Astrocyte (in vitro differentiated cells and primary cell): Measurements from ENCODE around the gene SAMD10. TPM values are rescaled to one million over a fixed set of nuclear protein-coding genes. Genes with fewer than 3 reads are reported as not detected.

Source experiments
- DNase-seq: peaks from one replicate; pipeline ENCODE4 v3.0.0-alpha.2; 2010; ENCODE audit warnings: low read depth
- FAIRE-seq: peaks from 2 replicates; lab custom pipeline; 2011; peaks lifted over from hg19 to GRCh38; lab: Jason Lieb, UNC
- H2AFZ ChIP-seq: 2 replicates; pipeline ENCODE4 v1.6.0; 2012; ENCODE audit warnings: low read depth, low read length, inconsistent platforms
- H3K27ac ChIP-seq: 2 replicates; pipeline ENCODE4 v1.5.1; 2011; ENCODE audit warnings: low read depth, low read length, inconsistent platforms
- H3K27me3 ChIP-seq: 2 replicates; pipeline ENCODE4 v1.6.0; 2011; ENCODE audit warnings: low read length, inconsistent platforms; ENCODE audit not compliant: insufficient read depth
- H3K36me3 ChIP-seq: 2 replicates; pipeline ENCODE4 v1.5.1; 2011; ENCODE audit warnings: low read length, inconsistent platforms; ENCODE audit not compliant: insufficient read depth
- H3K4me1 ChIP-seq: 2 replicates; pipeline ENCODE4 v1.5.1; 2011; ENCODE audit warnings: low read length, inconsistent platforms; ENCODE audit not compliant: insufficient read depth
- H3K4me2 ChIP-seq: 2 replicates; pipeline ENCODE4 v1.6.0; 2012; ENCODE audit warnings: low read length, inconsistent platforms
- H3K4me3 ChIP-seq: 2 replicates; pipeline ENCODE4 v1.5.1; 2011; ENCODE audit warnings: low read depth, mild to moderate bottlenecking, low read length, inconsistent platforms; ENCODE audit not compliant: insufficient read depth
- H3K79me2 ChIP-seq: 2 replicates; pipeline ENCODE4 v1.6.0; 2012; ENCODE audit warnings: mild to moderate bottlenecking, low read length, inconsistent platforms; ENCODE audit not compliant: insufficient read depth
- H3K9ac ChIP-seq: 2 replicates; pipeline ENCODE4 v1.6.0; 2012; ENCODE audit warnings: mild to moderate bottlenecking, low read length, inconsistent platforms
- H3K9me3 ChIP-seq: 2 replicates; pipeline ENCODE4 v1.5.1; 2012; ENCODE audit warnings: low read depth, mild to moderate bottlenecking, low read length, inconsistent platforms; ENCODE audit not compliant: insufficient read depth
- H4K20me1 ChIP-seq: 2 replicates; pipeline ENCODE4 v1.6.0; 2012; ENCODE audit warnings: low read length, inconsistent platforms; ENCODE audit not compliant: insufficient read depth
- H3K27ac Mint-ChIP-seq: one replicate; pipeline ENCODE4 v1.8.0; 2021; ENCODE audit warnings: mild to moderate bottlenecking, mixed read lengths; ENCODE audit not compliant: unreplicated experiment
- H3K27me3 Mint-ChIP-seq: one replicate; pipeline ENCODE4 v1.8.0; 2021; ENCODE audit warnings: low read depth, mixed read lengths; ENCODE audit not compliant: unreplicated experiment
- H3K36me3 Mint-ChIP-seq: one replicate; pipeline ENCODE4 v1.8.0; 2021; ENCODE audit warnings: low read depth, mixed read lengths; ENCODE audit not compliant: unreplicated experiment
- H3K4me1 Mint-ChIP-seq: one replicate; pipeline ENCODE4 v1.8.0; 2021; ENCODE audit warnings: low read depth, mixed read lengths; ENCODE audit not compliant: unreplicated experiment
- H3K4me3 Mint-ChIP-seq: one replicate; pipeline ENCODE4 v1.8.0; 2021; ENCODE audit warnings: mild to moderate bottlenecking, moderate library complexity, mixed read lengths; ENCODE audit not compliant: unreplicated experiment
- H3K9me3 Mint-ChIP-seq: one replicate; pipeline ENCODE4 v1.8.0; 2021; ENCODE audit warnings: mild to moderate bottlenecking, mixed read lengths; ENCODE audit not compliant: unreplicated experiment
- EZH2 ChIP-seq: IDR thresholded peaks from 2 replicates; pipeline ENCODE4 v1.6.1; 2012; ENCODE audit warnings: mild to moderate bottlenecking, low read length, inconsistent platforms; ENCODE audit not compliant: insufficient read depth
- total RNA-seq: library from RNA; stranded (reverse); gene quantifications from 2 replicates; pipeline ENCODE4 v1.2.1, GENCODE V29; 2021
- TF ChIP-seq, protein P1 (sequence below): IDR thresholded peaks from 2 replicates; pipeline ENCODE4 v1.5.1; 2011; ENCODE audit warnings: low read depth, mild to moderate bottlenecking, inconsistent platforms, low read length, moderate library complexity; ENCODE audit not compliant: insufficient read depth

Gene SAMD10
- total RNA-seq, 1 donor from 2014 or later, result 4.3 TPM

- Histone ChIP-seq H3K4me1 (no peaks in the 10 kb centered on the region), H3K27me3 (no peaks in the 10 kb centered on the region), H2AFZ (no peak overlapping the region), H3K9ac (no peak overlapping the region), H3K4me3 (no peak overlapping the region), H3K79me2 (peaks cover 22% of the 10 kb centered on the region), H3K27ac (no peak overlapping the region), H4K20me1 (peaks cover 55% of the 10 kb centered on the region), H3K36me3 (peaks cover 38% of the 10 kb centered on the region), H3K9me3 (no peaks in the 10 kb centered on the region), H3K4me2 (no peak overlapping the region)
- H3K4me3 Mint-ChIP-seq, result no peak overlapping the region
- H3K27ac Mint-ChIP-seq, result no peak overlapping the region
- no peak for TF ChIP-seq EZH2
- TF ChIP-seq, protein P1, sequence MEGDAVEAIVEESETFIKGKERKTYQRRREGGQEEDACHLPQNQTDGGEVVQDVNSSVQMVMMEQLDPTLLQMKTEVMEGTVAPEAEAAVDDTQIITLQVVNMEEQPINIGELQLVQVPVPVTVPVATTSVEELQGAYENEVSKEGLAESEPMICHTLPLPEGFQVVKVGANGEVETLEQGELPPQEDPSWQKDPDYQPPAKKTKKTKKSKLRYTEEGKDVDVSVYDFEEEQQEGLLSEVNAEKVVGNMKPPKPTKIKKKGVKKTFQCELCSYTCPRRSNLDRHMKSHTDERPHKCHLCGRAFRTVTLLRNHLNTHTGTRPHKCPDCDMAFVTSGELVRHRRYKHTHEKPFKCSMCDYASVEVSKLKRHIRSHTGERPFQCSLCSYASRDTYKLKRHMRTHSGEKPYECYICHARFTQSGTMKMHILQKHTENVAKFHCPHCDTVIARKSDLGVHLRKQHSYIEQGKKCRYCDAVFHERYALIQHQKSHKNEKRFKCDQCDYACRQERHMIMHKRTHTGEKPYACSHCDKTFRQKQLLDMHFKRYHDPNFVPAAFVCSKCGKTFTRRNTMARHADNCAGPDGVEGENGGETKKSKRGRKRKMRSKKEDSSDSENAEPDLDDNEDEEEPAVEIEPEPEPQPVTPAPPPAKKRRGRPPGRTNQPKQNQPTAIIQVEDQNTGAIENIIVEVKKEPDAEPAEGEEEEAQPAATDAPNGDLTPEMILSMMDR, result no peak
- FAIRE-seq (no peak), DNase-seq (no peak)
- H3K36me3 Mint-ChIP-seq, result peaks cover 41% of the 10 kb centered on the region
- H3K4me1 Mint-ChIP-seq, result no peaks in the 10 kb centered on the region
- no peaks in the 10 kb centered on the region for H3K27me3 Mint-ChIP-seq
- no peaks in the 10 kb centered on the region for H3K9me3 Mint-ChIP-seq
Observed at GRCh38 chr20:64010711-64011237, 31.3 kb upstream of the SAMD10 start.

GRCh38 chr20:64009811-64010387 lies 30.5 kb upstream of the SAMD10 start:
- H3K9me3 Mint-ChIP-seq, result no peaks in the 10 kb centered on the region
- DNase-seq, result no peak
- Histone ChIP-seq H3K4me1 (no peaks in the 10 kb centered on the region), H3K9ac (no peak overlapping the region), H2AFZ (no peak overlapping the region), H3K79me2 (peaks cover 20% of the 10 kb centered on the region), H3K27ac (no peak overlapping the region), H3K9me3 (no peaks in the 10 kb centered on the region), H3K4me3 (no peak overlapping the region), H4K20me1 (peaks cover 56% of the 10 kb centered on the region), H3K27me3 (no peaks in the 10 kb centered on the region), H3K4me2 (no peak overlapping the region), H3K36me3 (peaks cover 40% of the 10 kb centered on the region)
- TF ChIP-seq, protein P1, result no peak
- no peak for TF ChIP-seq EZH2
- FAIRE-seq, result no peak
- H3K27ac Mint-ChIP-seq, result no peak overlapping the region
- H3K4me3 Mint-ChIP-seq, result no peak overlapping the region
- H3K36me3 Mint-ChIP-seq, result peaks cover 46% of the 10 kb centered on the region
- H3K4me1 Mint-ChIP-seq, result no peaks in the 10 kb centered on the region
- H3K27me3 Mint-ChIP-seq, result no peaks in the 10 kb centered on the region

GRCh38 chr20:64006902-64007301 lies 27.5 kb upstream of the SAMD10 start:
- no peaks in the 10 kb centered on the region for H3K9me3 Mint-ChIP-seq
- peaks cover 21% of the 10 kb centered on the region for H3K79me2 ChIP-seq
- no peak overlapping the region for H3K9ac ChIP-seq
- DNase-seq (no peak), FAIRE-seq (no peak)
- no peak overlapping the region for H3K27ac ChIP-seq
- no peaks in the 10 kb centered on the region for H3K4me1 ChIP-seq
- H3K36me3 Mint-ChIP-seq, result peaks cover 38% of the 10 kb centered on the region
- H3K27me3 Mint-ChIP-seq, result no peaks in the 10 kb centered on the region
- no peaks in the 10 kb centered on the region for H3K27me3 ChIP-seq
- peaks cover 48% of the 10 kb centered on the region for H3K36me3 ChIP-seq
- H3K27ac Mint-ChIP-seq, result no peak overlapping the region
- no peak overlapping the region for H3K4me2 ChIP-seq
- no peak overlapping the region for H2AFZ ChIP-seq
- no peak overlapping the region for H3K4me3 ChIP-seq
- no peak for TF ChIP-seq EZH2
- TF ChIP-seq, protein P1, result no peak
- H3K4me3 Mint-ChIP-seq, result no peak overlapping the region
- no peaks in the 10 kb centered on the region for H3K9me3 ChIP-seq
- H3K4me1 Mint-ChIP-seq, result no peaks in the 10 kb centered on the region
- H4K20me1 ChIP-seq, result peaks cover 74% of the 10 kb centered on the region
